SH-SY5Y (cell line): ENCODE data around the gene WWP2.

Experiments
- GATA2 ChIP-seq: IDR thresholded peaks from 2 replicates; pipeline ENCODE4 v1.6.1; 2011; ENCODE audit warnings: mild to moderate bottlenecking, low read depth, low read length
- GATA3 ChIP-seq: IDR thresholded peaks from 2 replicates; pipeline ENCODE4 v1.6.1; 2011; ENCODE audit warnings: low read depth, mild to moderate bottlenecking, low read length, moderate library complexity

- TF ChIP-seq GATA3 (no peak), GATA2 (no peak)
These were observed 163.2 kb downstream of the WWP2 start for GRCh38 chr16:69925311-69925710.
